Ecto neural progenitor cell (in vitro differentiated cells): Measurements from ENCODE around the gene ACOT7.
A peak's percentile ranks its signal among the peaks of the same experiment; 100 is the strongest.

Experiments used
- DNase-seq: peaks from one replicate; pipeline ENCODE4 v3.0.0-alpha.2; 2018; ENCODE audit warnings: low spot score

ACOT7 gene

DNA sequence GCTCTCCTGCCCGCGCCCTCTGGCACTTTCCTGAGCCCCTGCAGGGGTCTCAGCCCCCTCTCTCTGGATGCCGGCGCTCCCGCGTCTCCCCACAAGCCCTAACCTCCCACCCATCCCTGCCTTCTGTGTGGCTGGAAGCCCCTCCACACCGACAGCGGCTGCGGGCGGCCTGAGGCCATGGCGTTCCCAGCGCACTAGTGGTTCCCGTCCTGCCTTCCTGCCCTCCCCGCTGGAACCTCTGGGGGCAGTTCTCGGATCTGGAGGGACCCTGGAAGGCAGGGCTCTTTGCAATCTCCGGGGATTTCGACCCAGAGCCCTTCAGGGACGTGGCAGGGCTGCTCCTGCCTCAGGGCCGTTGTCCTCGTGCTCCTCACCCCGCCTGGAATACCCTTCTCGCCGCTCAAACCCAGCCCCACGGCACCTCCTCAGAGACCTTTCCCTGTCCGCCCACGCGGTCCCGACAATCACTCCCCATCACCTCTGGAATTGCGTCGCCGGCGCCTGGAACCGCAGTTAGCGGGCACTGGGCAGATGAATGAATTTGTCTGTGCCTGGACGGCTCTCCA lies 30.5 kb upstream of the ACOT7 start:
- DNase-seq, result peak; percentile 67

- peak; percentile 79 for DNase-seq
Observed at GRCh38 chr1:6423321-6423999, 29.9 kb upstream of the ACOT7 start.

DNA sequence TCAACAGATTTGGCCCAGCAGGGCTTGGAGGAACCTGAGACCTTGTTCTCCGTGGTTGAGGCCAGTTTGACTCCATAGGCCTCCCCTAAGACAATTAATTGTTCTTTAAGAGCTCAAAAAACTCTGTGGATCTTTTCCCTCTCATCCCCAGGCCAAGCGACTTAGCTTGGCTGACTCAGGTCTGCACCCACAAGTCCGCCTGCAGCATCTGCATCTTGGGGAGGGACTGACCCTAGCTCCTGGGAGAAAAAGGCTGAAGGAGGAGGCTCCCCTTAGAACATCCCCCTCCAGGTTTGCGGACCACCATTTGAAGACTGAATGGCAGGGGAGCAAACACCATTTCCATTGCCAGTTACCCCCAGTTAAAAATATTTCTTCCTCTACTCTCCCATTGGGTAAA lies 27.7 kb upstream of the ACOT7 start:
- DNase-seq, result no peak

DNA sequence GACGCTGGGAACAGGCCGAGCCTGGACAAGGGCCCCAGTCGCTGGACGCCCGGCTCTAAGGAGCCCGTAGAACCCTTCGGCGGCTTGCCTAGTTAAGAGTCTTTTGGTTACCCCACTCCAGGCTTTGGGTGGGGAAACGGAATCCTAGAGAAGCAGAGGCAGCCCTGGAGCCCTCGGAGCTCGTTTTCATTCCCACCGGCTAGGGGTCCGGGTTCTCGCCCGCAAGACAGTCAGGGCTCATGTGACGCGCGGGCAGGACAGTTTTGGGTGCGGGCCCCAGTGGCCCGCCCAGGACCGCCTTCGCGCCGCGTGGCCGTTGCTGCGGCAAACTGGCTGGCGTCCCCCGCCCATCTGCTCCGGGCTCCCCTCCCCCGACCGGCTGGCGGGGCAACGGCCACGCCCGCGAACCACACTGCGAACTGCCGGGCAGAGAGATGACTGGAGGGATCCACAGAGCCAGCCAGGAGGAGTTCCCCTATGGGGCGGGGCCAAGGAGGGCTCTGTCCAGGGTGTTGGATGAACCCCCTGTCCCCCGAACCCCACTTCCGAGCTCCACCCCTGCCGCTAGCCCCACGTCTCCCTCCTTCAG lies 27.0 kb upstream of the ACOT7 start:
- DNase-seq, result peak; percentile 70

DNA sequence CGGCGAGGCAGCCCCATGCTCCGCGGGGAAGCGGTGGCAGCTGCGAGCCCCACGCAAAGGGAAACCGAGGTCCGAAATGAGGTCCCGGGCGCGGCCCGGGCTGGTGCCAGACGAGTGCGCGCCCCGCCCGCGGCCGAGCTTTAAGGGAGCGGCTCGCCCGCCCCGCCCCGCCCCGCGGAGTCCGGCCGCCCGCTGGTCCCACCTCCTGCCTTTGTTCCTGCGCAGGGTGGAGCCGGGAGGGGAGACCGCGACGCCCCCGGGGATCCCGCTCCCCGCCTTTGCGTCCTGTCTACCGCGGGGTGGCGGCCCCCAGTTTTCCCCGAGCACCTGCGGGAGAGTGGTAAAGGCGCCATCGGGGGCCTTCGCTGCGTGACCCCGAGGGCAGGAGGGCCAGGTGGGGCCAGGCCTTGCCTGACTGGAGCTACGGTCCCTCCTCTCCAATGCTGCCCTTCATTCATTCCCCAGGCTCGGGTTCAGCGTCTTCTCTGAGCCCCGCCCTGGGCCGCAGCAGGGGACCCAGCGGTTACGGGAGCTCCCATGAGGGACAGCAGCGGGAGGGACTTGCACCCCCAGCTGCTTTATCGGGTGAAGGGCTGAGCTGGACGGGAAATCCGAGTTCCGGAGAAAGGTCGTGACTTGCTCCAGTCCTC lies 26.4 kb upstream of the ACOT7 start, which contains the start of gene HES2:
TSS of gene HES2 (minus strand) at position 116 of the 650 bp plus-strand sequence. CDS start at position 17, 99 bp downstream.
- peak; percentile 71 for DNase-seq

- DNase-seq, result peak; percentile 72
Observed at GRCh38 chr1:6419397-6419803, 25.8 kb upstream of the ACOT7 start.

- DNase-seq, result peak; percentile 56
Observed at GRCh38 chr1:6418668-6419396, 25.3 kb upstream of the ACOT7 start.

DNA sequence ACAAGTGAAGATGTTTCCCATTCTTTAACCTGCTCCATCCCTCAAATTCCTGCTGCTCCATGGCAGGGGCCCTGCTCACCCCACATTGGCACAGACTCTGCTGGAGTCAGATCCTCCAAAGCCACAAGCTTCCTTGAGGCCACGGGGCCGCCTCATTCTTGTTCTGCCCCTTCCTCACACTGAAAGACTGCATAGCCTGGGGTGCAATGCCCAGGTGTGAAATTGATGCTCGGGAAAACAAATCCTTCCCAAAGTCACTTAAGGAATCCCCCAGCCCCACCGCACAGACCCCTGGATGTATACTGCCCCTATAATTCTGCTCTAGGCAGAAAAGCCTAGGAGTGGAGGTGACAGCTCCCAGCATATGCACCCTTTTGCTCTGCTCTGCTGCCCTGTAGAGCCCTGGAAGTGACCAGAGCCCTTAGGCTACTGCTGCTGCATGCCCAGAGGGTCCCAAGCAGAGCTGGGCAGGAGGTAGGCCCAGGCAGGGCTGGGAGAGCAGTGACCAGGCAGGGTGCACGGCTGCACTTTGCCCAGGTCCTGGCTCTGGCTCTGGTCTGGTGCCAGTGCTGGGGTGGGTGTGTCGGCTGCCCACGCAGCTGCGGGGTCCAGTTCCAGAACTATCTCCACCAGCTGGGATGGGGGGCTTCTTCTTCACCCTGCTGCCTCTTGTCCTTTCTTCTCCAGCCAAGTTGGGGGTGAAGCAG lies 24.5 kb upstream of the ACOT7 start:
- no peak for DNase-seq

- no peak for DNase-seq
Observed at GRCh38 chr1:6416906-6417305, 23.3 kb upstream of the ACOT7 start.

- no peak for DNase-seq
Observed at GRCh38 chr1:6416295-6416656, 22.7 kb upstream of the ACOT7 start.

- no peak for DNase-seq
Observed at GRCh38 chr1:6414881-6415626, 21.5 kb upstream of the ACOT7 start.

GRCh38 chr1:6414443-6414844 lies 20.9 kb upstream of the ACOT7 start:
- DNase-seq, result peak; percentile 81

DNA sequence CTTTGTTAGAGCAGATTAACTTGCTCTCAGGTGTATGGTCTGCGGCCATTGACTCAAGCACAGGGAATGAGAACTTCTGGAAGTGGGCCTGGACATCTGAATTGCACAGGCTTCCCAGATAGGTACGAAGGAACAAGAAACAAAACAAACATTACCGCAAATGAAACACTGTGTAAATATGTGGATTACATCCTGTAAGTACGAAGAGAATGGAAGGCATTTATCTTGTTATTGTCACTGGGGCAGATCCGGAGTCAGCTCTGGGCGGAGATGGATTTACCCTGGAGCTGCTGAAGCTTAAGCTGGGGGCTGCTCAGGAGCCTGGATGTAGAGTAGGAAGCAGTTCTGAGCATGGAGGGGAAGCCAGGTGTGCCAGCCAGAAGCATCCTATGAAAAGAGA lies 19.3 kb upstream of the ACOT7 start:
- DNase-seq, result no peak

- no peak for DNase-seq
Observed at GRCh38 chr1:6410248-6410893, 16.8 kb upstream of the ACOT7 start.

DNA sequence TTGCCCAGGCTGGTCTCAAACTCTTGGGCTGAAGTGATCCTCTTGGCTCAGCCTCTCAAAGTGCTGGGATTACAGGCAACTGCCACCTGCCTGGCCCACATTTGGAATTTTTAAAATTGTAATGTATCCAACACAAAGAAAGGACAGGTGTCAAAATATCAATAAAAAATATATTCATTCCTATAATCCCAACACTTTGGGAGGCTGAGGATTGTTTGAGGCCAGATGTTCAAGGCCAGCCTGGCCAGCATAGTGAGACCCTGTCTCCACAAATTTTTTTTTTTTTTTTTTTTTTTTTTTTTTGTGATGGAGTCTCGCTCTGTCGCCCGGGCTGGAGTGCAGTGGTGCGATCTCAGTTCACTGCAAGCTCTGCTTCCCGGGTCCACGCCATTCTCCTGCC lies 16.2 kb upstream of the ACOT7 start:
- DNase-seq, result no peak

GRCh38 chr1:6409053-6409452 lies 15.5 kb upstream of the ACOT7 start:
- no peak for DNase-seq

- DNase-seq, result no peak
Observed at GRCh38 chr1:6408023-6408422, 14.5 kb upstream of the ACOT7 start.

GRCh38 chr1:6401673-6402072 lies 8.1 kb upstream of the ACOT7 start:
- no peak for DNase-seq

GRCh38 chr1:6399294-6399693 lies 5.7 kb upstream of the ACOT7 start:
- DNase-seq, result no peak

DNA sequence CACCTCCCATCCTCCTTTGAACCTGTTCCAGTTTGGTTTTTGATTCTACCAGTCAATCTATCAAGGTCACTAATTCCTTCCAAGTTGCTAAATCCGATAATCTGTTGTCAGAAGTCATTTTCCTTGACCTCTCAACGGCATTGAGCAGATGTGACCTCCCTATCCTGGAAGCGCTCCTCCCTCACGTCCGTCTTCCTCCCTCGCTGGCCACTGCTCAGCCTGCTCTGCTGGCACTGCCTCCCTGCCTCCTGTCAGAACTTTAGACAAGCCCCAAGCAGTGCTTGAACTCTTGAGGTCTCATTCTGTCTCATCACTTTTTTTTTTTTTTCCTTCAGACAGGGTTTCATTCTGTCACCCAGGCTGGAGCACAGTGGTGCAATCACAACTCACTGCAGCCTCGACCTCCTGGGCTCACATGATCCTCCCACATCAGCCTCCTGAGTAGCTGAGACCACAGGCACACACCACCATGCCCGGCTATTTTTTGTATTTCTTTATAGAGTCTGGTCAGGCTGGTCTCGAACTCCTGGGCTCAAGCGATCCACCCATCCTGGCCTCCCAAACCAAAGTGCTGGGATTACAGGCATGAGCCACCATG lies 4.4 kb upstream of the ACOT7 start:
- DNase-seq, result no peak
